Colonic mucosa (tissue), 4 donors: ENCODE measurements around the gene PHLDA2. TPM values are rescaled to one million over a fixed set of nuclear protein-coding genes. Genes with fewer than 3 reads are reported as not detected.
A peak's percentile ranks its signal among the peaks of the same experiment; 100 is the strongest.

Source experiments
- DNase-seq: peaks from one replicate; pipeline ENCODE4 v3.0.0-alpha.2; 2020
- H3K27ac ChIP-seq: fragments of 200-600 bp; one replicate; pipeline ENCODE4 v1.8.0; 2021
- H3K27me3 ChIP-seq: fragments of 200-600 bp; one replicate; pipeline ENCODE4 v1.8.0; 2021
- H3K36me3 ChIP-seq: fragments of 200-600 bp; one replicate; pipeline ENCODE4 v1.8.0; 2021
- H3K4me1 ChIP-seq: fragments of 200-600 bp; one replicate; pipeline ENCODE4 v1.8.0; 2021; ENCODE audit warnings: mild to moderate bottlenecking
- H3K4me3 ChIP-seq: fragments of 200-600 bp; one replicate; pipeline ENCODE4 v1.8.0; 2021
- H3K9ac ChIP-seq, 2 donors: one replicate each; pipeline ENCODE4 v1.7.0; 2013; ENCODE audit warnings: control low read depth in 2 of 2, low read depth in 2 of 2, low read length in 2 of 2
- H3K9me3 ChIP-seq: fragments of 200-600 bp; one replicate; pipeline ENCODE4 v1.8.0; 2021
- CTCF ChIP-seq: fragments of 200-600 bp; IDR thresholded peaks from one replicate; pipeline ENCODE4 v1.8.0; 2022; ENCODE audit warnings: antibody characterized with exemption, mild to moderate bottlenecking
- intact Hi-C: fragments of 100-400 bp; cut with DNase I; formaldehyde crosslinking; loops from one replicate; pipeline ENCODE4 v1.14.1; 2022
- total RNA-seq, 2 donors: library from RNA; stranded (reverse); fragmentation: NEBNext Ultra II Directional in 1 of 2; extraction: Animal tissue kit (Norgen Biotek cat#: 25700) in 1 of 2; gene quantifications; one replicate each; pipeline ENCODE4 v1.2.1, GENCODE V29; 2021
- donor health status: healthy.
- donor health status: DM: no; HTN: no; CAD: no.
- donor health status: DM: no; HTN: no; CAD: no.

The PHLDA2 gene
- 10 to 100 TPM; 31.6 to 41.6 TPM for total RNA-seq

GRCh38 chr11:2928605-2929530 lies at the start of gene PHLDA2:
TSS of gene PHLDA2 (minus strand) at chr11:2929420. CDS start at chr11:2929364, 56 bp downstream.
- H3K36me3 ChIP-seq, result no peaks in the 10 kb centered on the region
- peak; percentile 73 for DNase-seq
- no peak for TF ChIP-seq CTCF
- H3K27ac ChIP-seq, result peak within 1 kb of the TSS; percentile 88
- H3K9me3 ChIP-seq, result no peaks in the 10 kb centered on the region
- peaks cover 16% of the 10 kb centered on the region for H3K4me1 ChIP-seq
- H3K4me3 ChIP-seq, result peak within 1 kb of the TSS; percentile 81
- H3K27me3 ChIP-seq, result no peaks in the 10 kb centered on the region
- peak within 1 kb of the TSS; percentile 89 to 90 for H3K9ac ChIP-seq
- intact Hi-C loops, result no loop called here

GRCh38 chr11:2977113-2977512 lies 47.9 kb upstream of the PHLDA2 start:
- Histone ChIP-seq H3K36me3 (peaks cover 16% of the 10 kb centered on the region), H3K27me3 (no peaks in the 10 kb centered on the region), H3K4me3 (no peak overlapping the region), H3K9ac (no peak overlapping the region), H3K4me1 (no peaks in the 10 kb centered on the region), H3K9me3 (no peaks in the 10 kb centered on the region), H3K27ac (no peak overlapping the region)
- intact Hi-C loops, result loop anchor here (5.0 kb wide), 1 partner anchor 45 kb away; no protein-coding TSS in a partner anchor
- TF ChIP-seq CTCF, result no peak
- no peak for DNase-seq

GRCh38 chr11:2976294-2977063 lies 47.3 kb upstream of the PHLDA2 start:
- DNase-seq, result no peak
- no peak overlapping the region for H3K9ac ChIP-seq
- peaks cover 16% of the 10 kb centered on the region for H3K36me3 ChIP-seq
- intact Hi-C loops, result loop anchor here (5.0 kb wide), 1 partner anchor 46 kb away; no protein-coding TSS in a partner anchor
- TF ChIP-seq CTCF, result no peak
- H3K4me3 ChIP-seq, result no peak overlapping the region
- no peak overlapping the region for H3K27ac ChIP-seq
- no peaks in the 10 kb centered on the region for H3K27me3 ChIP-seq
- no peaks in the 10 kb centered on the region for H3K4me1 ChIP-seq
- no peaks in the 10 kb centered on the region for H3K9me3 ChIP-seq

GRCh38 chr11:2975594-2975993 lies 46.4 kb upstream of the PHLDA2 start:
- no peak for DNase-seq
- Histone ChIP-seq H3K27me3 (no peaks in the 10 kb centered on the region), H3K36me3 (peaks cover 16% of the 10 kb centered on the region), H3K4me1 (no peaks in the 10 kb centered on the region), H3K9ac (no peak overlapping the region), H3K27ac (no peak overlapping the region), H3K9me3 (no peaks in the 10 kb centered on the region), H3K4me3 (no peak overlapping the region)
- intact Hi-C loops, result loop anchor here (5.0 kb wide), 1 partner anchor 47 kb away; no protein-coding TSS in a partner anchor
- TF ChIP-seq CTCF, result peak; percentile 41

GRCh38 chr11:2974272-2974671 lies 45.1 kb upstream of the PHLDA2 start:
- intact Hi-C loops, result no loop called here
- H3K27me3 ChIP-seq, result no peaks in the 10 kb centered on the region
- H3K9ac ChIP-seq, result no peak overlapping the region
- peaks cover 21% of the 10 kb centered on the region for H3K36me3 ChIP-seq
- no peak for DNase-seq
- no peaks in the 10 kb centered on the region for H3K4me1 ChIP-seq
- H3K9me3 ChIP-seq, result no peaks in the 10 kb centered on the region
- H3K4me3 ChIP-seq, result no peak overlapping the region
- H3K27ac ChIP-seq, result no peak overlapping the region
- no peak for TF ChIP-seq CTCF
